Upper lobe of left lung (tissue), 6 donors: ENCODE data around the gene GTPBP4. TPM values are rescaled to one million over a fixed set of nuclear protein-coding genes. Genes with fewer than 3 reads are reported as not detected.

ENCODE experiments used
- ATAC-seq, 2 donors: fragments of 200-7000 bp; cut with Tn5 transposase; one replicate each; pipeline ENCODE4 v1.9.1; 2022; ENCODE audit warnings: mild to moderate bottlenecking in 2 of 2, moderate library complexity in 2 of 2; ENCODE audit not compliant: low FRiP score in 2 of 2
- DNase-seq, 2 donors: peaks; one replicate each; pipeline ENCODE4 v3.0.0-alpha.2; 2019 to 2020
- H3K27ac ChIP-seq, 4 donors: fragments of 200-600 bp; sonication (generic); one replicate each; pipeline ENCODE4 v1.5.1; 2016 to 2019
- H3K27me3 ChIP-seq, 4 donors: fragments of 200-600 bp; sonication (generic); one replicate each; pipeline ENCODE4 v1.5.1; 2017 to 2019
- H3K36me3 ChIP-seq, 4 donors: fragments of 200-600 bp; sonication (generic); one replicate each; pipeline ENCODE4 v1.5.1; 2016 to 2019
- H3K4me1 ChIP-seq, 4 donors: fragments of 200-600 bp; sonication (generic); one replicate each; pipeline ENCODE4 v1.5.1; 2018 to 2019
- H3K4me3 ChIP-seq, 4 donors: fragments of 200-600 bp; sonication (generic); one replicate each; pipeline ENCODE4 v1.5.1; 2017 to 2019; ENCODE audit warnings: mild to moderate bottlenecking in 2 of 4, moderate library complexity in 1 of 4
- H3K9me3 ChIP-seq, 4 donors: fragments of 200-600 bp; sonication (generic); one replicate each; pipeline ENCODE4 v1.5.1; 2018 to 2019
- CTCF ChIP-seq, 6 experiments: fragments of 450-650 bp in 4 of 6; fragments of 200-600 bp in 2 of 6; sonication (generic) in 2 of 6; IDR thresholded peaks; one replicate each; pipeline ENCODE4 v1.5.1; 2016 to 2019; ENCODE audit warnings: antibody characterized with exemption in 6 of 6
- EP300 ChIP-seq, 4 donors: sonication (generic); formaldehyde crosslinking; IDR thresholded peaks; one replicate each; pipeline ENCODE4 v1.5.1; 2017; ENCODE audit warnings: antibody characterized with exemption in 4 of 4, control low read depth in 2 of 4
- POLR2A ChIP-seq, 4 donors: fragments of 450-650 bp; IDR thresholded peaks; one replicate each; pipeline ENCODE4 v1.5.1; 2016 to 2017; ENCODE audit warnings: antibody characterized with exemption in 4 of 4, mild to moderate bottlenecking in 2 of 4
- POLR2AphosphoS5 ChIP-seq, 2 donors: sonication (generic); formaldehyde crosslinking; IDR thresholded peaks; one replicate each; pipeline ENCODE4 v1.5.1; 2017; ENCODE audit warnings: antibody characterized with exemption in 2 of 2
- WGBS, 2 donors: methylation state at CpG; one replicate each; pipeline ENCODE4 v1.1.5; 2017 to 2018; 5-methylcytosine and 5-hydroxymethylcytosine counted together
- total RNA-seq, 6 donors: library from RNA; depleted of rRNA in 4 of 6; stranded (reverse); fragments of >200 nt in 4 of 6; gene quantifications; one replicate each; pipeline versions ENCODE4 v1.1.0 to v1.2.1, GENCODE V29; 2016 to 2021
- donor health status: DM: no; HTN: no; CAD: no; lungs with moderate emphysema.
- donor health status: DM: no; HTN: yes; CAD: no; lungs with severe emphysema.

Gene GTPBP4
- total RNA-seq, 6 donors from 2014 or later, result 22.0 to 41.9 (median 33.3) TPM

- Histone ChIP-seq H3K27me3 (no peaks in the 10 kb centered on the region), H3K4me1 (no peaks in the 10 kb centered on the region), H3K36me3 (peaks cover 10 to 55% (median 34%) of the 10 kb centered on the region in 4 donors), H3K27ac (no peak overlapping the region), H3K9me3 (no peaks in the 10 kb centered on the region), H3K4me3 (no peak overlapping the region)
- 94 to 95% methylated on average over 10 of the region's 10 CpGs for WGBS, 2 donors
- ATAC-seq (no peak), DNase-seq (no peak)
- TF ChIP-seq POLR2AphosphoS5 (IDR thresholded peaks at IDR 0.05) (no peak), CTCF (IDR thresholded peaks at IDR 0.05) (no peak), EP300 (IDR thresholded peaks at IDR 0.05) (no peak), POLR2A (IDR thresholded peaks at IDR 0.05) (no peak)
Measured at GRCh38 chr10:1019362-1019761, 31.1 kb downstream of the GTPBP4 start.

DNA sequence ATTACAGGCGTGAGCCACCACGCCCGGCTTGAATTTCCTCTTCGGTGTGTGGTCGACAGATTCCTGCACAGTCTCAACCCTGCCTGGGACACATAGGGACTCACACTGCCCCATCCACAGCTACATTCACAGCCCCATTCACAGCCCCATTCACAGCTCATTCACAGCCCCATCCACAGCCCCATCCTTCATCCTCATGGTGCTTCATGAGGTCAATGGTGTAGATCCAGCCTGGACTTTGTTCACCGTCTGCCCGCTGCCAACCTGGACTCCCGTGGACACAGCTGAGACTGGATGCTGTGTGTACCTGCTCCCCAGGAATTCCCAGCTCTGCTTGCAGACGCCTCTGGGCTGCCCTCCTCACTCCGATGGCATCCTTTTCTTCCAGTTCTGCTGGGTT, 32.2 kb downstream of the GTPBP4 start:
- Histone ChIP-seq H3K4me1 (no peaks in the 10 kb centered on the region), H3K27ac (no peak overlapping the region), H3K36me3 (peaks cover 6 to 48% (median 30%) of the 10 kb centered on the region in 4 donors), H3K9me3 (no peaks in the 10 kb centered on the region), H3K4me3 (no peak overlapping the region), H3K27me3 (no peaks in the 10 kb centered on the region)
- TF ChIP-seq POLR2A (IDR thresholded peaks at IDR 0.05), result no peak
- no peak for TF ChIP-seq CTCF (IDR thresholded peaks at IDR 0.05)
- no peak for TF ChIP-seq POLR2AphosphoS5 (IDR thresholded peaks at IDR 0.05)
- TF ChIP-seq EP300 (IDR thresholded peaks at IDR 0.05), result no peak
- 94 to 100% methylated on average over 10 of the region's 10 CpGs for WGBS, 2 donors
- DNase-seq (no peak), ATAC-seq (peak; percentile 24 to 62)

DNA sequence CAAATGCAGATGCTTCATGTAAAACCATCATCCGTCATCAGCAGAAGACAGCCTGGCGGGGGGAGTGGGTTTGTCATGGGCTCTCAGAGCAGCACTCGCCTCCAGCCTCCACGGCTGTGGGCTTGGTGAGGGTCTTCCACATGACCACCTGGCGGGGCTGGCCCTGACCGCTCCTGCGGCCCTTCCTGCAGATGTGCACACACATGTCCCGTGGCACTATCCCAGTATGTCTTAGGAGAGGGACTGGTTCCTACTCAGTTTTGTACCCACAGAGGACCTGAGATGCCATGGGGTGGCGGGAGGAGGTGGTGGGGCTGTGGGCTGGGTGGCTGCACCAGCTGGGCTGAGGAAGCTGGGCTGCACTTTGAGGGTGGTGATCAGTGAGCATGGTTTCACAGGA, 32.7 kb downstream of the GTPBP4 start:
- Histone ChIP-seq H3K4me3 (no peak overlapping the region), H3K36me3 (peaks cover 3 to 43% (median 26%) of the 10 kb centered on the region in 4 donors), H3K27ac (no peak overlapping the region), H3K27me3 (no peaks in the 10 kb centered on the region), H3K9me3 (no peaks in the 10 kb centered on the region), H3K4me1 (no peaks in the 10 kb centered on the region)
- 94 to 95% methylated on average over 7 to 9 of the region's 9 CpGs for WGBS, 2 donors
- ATAC-seq, result no peak
- DNase-seq, result peak in 1 of 2 donors; percentile 77
- TF ChIP-seq CTCF (IDR thresholded peaks at IDR 0.05) (no peak), EP300 (IDR thresholded peaks at IDR 0.05) (no peak), POLR2AphosphoS5 (IDR thresholded peaks at IDR 0.05) (no peak), POLR2A (IDR thresholded peaks at IDR 0.05) (no peak)

DNA sequence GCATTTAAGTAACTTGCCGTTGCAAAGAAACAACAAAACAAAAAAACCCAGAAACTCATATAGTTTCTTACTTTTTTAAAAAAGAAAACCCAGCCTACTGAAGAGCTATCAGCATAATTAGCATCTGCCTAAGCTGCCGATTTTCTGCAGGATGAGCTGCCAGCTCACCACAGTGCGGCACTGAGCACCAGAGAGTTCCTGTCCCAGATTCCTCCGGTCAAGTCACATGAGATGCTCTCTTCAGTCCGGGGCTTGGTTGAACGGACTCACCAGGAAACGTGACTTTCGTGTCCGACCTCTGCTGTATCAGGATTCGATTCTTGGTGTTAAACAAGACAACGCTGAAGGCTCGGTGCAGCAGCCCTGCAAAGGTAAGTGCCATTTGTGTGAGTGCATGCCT, 34.2 kb downstream of the GTPBP4 start:
- peaks cover 0 to 29% (median 12%) of the 10 kb centered on the region in 4 donors for H3K36me3 ChIP-seq
- no peak overlapping the region for H3K4me3 ChIP-seq
- no peaks in the 10 kb centered on the region for H3K4me1 ChIP-seq
- no peaks in the 10 kb centered on the region for H3K27me3 ChIP-seq
- DNase-seq, result no peak
- no peak for TF ChIP-seq CTCF (IDR thresholded peaks at IDR 0.05)
- TF ChIP-seq EP300 (IDR thresholded peaks at IDR 0.05), result no peak
- TF ChIP-seq POLR2A (IDR thresholded peaks at IDR 0.05), result no peak
- TF ChIP-seq POLR2AphosphoS5 (IDR thresholded peaks at IDR 0.05), result no peak
- 72 to 91% methylated on average over 12 of the region's 12 CpGs for WGBS, 2 donors
- no peak overlapping the region for H3K27ac ChIP-seq
- no peak for ATAC-seq
- H3K9me3 ChIP-seq, result no peaks in the 10 kb centered on the region

GRCh38 chr10:1024103-1024502, 35.9 kb downstream of the GTPBP4 start:
- ATAC-seq (no peak), DNase-seq (no peak)
- 91 to 94% methylated on average over 12 of the region's 12 CpGs for WGBS, 2 donors
- Histone ChIP-seq H3K4me1 (no peaks in the 10 kb centered on the region), H3K9me3 (no peaks in the 10 kb centered on the region), H3K27ac (no peak overlapping the region), H3K4me3 (no peak overlapping the region), H3K36me3 (peaks cover 0 to 17% (median 2%) of the 10 kb centered on the region in 4 donors), H3K27me3 (no peaks in the 10 kb centered on the region)
- TF ChIP-seq EP300 (IDR thresholded peaks at IDR 0.05) (no peak), POLR2A (IDR thresholded peaks at IDR 0.05) (no peak), CTCF (IDR thresholded peaks at IDR 0.05) (no peak), POLR2AphosphoS5 (IDR thresholded peaks at IDR 0.05) (no peak)
